ENCODE measurements around the gene HDAC4. TPM values are rescaled to one million over a fixed set of nuclear protein-coding genes. Genes with fewer than 3 reads are reported as not detected.

Gene HDAC4
- total and polyA plus RNA-seq, 4 donors = 6.8 to 75.5 (median 30.2) TPM

DNA sequence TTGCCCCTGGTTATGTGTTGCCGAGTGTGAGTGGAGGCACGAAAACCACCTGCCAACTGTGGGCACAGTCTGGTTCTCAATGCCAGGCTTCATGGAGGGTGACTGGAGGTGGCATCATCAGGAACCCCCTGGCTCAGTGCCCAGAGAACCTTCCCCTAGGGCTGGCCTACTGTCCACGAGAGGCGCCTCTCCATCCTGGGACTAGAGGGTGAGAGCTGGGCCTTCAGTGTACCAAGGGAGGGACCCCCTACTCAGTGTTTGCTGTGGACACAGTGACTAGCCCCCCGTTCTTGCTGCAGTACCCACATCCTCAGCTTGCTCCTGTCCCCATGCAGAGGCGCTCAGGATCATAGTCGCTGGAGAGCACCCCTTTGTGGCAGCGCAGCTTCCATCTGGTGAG is 202.6 kb downstream of the HDAC4 start:
- H3K27ac ChIP-seq (ENCODE audit: low read depth in 1 of 2, low read length in 2 of 2) = no peak overlapping the region
- no peak for ATAC-seq (ENCODE audit: low FRiP score)
- no peaks in the 10 kb centered on the region for H3K27me3 ChIP-seq (ENCODE audit: control insufficient read depth in 1 of 2, insufficient read depth in 2 of 2, low read length in 1 of 2)
- H3K36me3 ChIP-seq (ENCODE audit: control insufficient read depth in 1 of 2, insufficient read depth in 2 of 2, low read length in 1 of 2) = no peaks in the 10 kb centered on the region
- WGBS, 2 donors = 90 to 95% methylated on average over 8 of the region's 8 CpGs
- no peaks in the 10 kb centered on the region for H3K9me3 ChIP-seq (ENCODE audit: control insufficient read depth, low read length)
- H3K4me1 ChIP-seq (ENCODE audit: control insufficient read depth in 1 of 2, insufficient read depth in 2 of 2, low read length in 2 of 2) = no peaks in the 10 kb centered on the region
- intact Hi-C loops (cut with DNase I) = no loop called here
- no peak overlapping the region for H3K4me3 ChIP-seq (ENCODE audit: low read length in 2 of 2)
- peak; percentile 25 to 36 for DNase-seq

DNA sequence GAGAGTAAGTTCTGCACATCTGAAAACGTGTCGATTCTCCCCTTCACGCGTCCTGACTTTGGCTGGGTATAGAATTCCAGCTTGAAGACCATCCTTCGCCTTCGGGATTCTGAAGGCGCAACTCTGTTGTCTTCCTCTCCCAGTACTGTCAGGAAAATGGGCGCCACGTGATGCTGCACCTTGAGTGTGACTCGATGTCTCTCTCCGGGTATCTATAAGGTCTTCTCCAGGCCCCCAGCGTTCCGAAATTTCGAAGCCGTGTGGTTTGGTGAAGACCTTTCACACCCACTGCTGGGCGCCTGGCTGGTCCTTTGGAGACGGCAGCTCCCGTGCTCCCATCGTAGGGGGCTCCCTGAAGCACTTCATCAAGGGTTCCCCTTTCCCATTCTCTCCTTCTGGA is 203.7 kb downstream of the HDAC4 start:
- intact Hi-C loops (cut with DNase I) = no loop called here
- DNase-seq = peak; percentile 46 to 57
- no peaks in the 10 kb centered on the region for H3K9me3 ChIP-seq (ENCODE audit: control insufficient read depth, low read length)
- no peak overlapping the region for H3K27ac ChIP-seq (ENCODE audit: low read depth in 1 of 2, low read length in 2 of 2)
- H3K27me3 ChIP-seq (ENCODE audit: control insufficient read depth in 1 of 2, insufficient read depth in 2 of 2, low read length in 1 of 2) = no peaks in the 10 kb centered on the region
- H3K36me3 ChIP-seq (ENCODE audit: control insufficient read depth in 1 of 2, insufficient read depth in 2 of 2, low read length in 1 of 2) = no peaks in the 10 kb centered on the region
- 92 to 95% methylated on average over 19 of the region's 19 CpGs for WGBS, 2 donors
- no peak for ATAC-seq (ENCODE audit: low FRiP score)
- no peak overlapping the region for H3K4me3 ChIP-seq (ENCODE audit: low read length in 2 of 2)
- H3K4me1 ChIP-seq (ENCODE audit: control insufficient read depth in 1 of 2, insufficient read depth in 2 of 2, low read length in 2 of 2) = no peaks in the 10 kb centered on the region

DNA sequence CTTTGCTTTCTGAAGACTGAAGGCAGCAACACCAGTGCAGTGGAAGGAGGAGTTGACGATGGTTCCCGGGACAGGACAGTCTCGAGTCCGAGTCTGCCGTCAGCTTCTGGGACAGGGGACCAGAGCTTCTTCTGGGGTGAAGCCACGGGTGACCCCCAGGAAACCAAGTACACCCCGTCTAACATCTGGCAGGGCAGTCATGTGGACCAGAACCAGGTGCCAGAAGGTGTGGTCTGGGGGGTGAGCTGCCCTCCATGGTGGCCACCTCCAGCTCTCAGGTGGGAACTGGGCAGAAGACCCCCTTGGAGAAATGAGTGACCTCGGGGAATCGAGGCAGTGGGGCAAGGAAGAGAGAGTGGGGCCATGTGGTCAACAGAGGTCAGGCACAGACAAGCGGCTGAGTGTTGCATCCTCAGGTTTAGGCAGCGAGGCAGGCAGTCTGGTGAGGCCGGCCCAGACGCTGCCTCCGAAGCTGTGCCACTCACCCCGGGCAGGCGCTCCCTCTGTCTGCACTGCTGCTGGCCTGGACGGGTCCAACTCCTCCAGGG is 204.3 kb downstream of the HDAC4 start:
- Histone ChIP-seq H3K4me3 (ENCODE audit: low read length in 2 of 2) (no peak overlapping the region), H3K9me3 (ENCODE audit: control insufficient read depth, low read length) (no peaks in the 10 kb centered on the region), H3K27me3 (ENCODE audit: control insufficient read depth in 1 of 2, insufficient read depth in 2 of 2, low read length in 1 of 2) (no peaks in the 10 kb centered on the region), H3K36me3 (ENCODE audit: control insufficient read depth in 1 of 2, insufficient read depth in 2 of 2, low read length in 1 of 2) (no peaks in the 10 kb centered on the region), H3K27ac (ENCODE audit: low read depth in 1 of 2, low read length in 2 of 2) (no peak overlapping the region), H3K4me1 (ENCODE audit: control insufficient read depth in 1 of 2, insufficient read depth in 2 of 2, low read length in 2 of 2) (no peaks in the 10 kb centered on the region)
- intact Hi-C loops (cut with DNase I) = no loop called here
- ATAC-seq (ENCODE audit: low FRiP score) = no peak
- 90 to 93% methylated on average over 17 of the region's 17 CpGs for WGBS, 2 donors
- DNase-seq = peak; percentile 34 to 39

DNA sequence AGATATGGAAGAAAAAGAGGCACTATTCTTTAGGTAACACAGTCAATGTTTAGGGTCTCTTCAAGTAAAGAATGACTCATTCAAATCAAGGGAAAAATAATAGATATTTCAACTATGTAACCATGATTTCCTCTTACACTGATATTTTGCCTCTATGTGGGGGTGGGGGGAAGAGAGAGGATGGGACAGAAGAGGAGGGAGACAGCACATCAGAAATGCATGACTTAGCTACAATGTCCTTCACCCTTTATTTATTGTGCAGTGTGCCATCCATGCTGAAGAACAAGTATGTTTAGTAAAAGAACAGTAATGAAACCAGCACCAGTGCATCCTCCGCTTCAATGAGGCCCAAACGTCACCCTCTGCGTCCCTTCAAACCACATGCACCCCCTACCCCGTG is 204.8 kb downstream of the HDAC4 start:
- WGBS, 2 donors = 87 to 90% methylated on average over 4 of the region's 4 CpGs
- no peak for ATAC-seq (ENCODE audit: low FRiP score)
- H3K9me3 ChIP-seq (ENCODE audit: control insufficient read depth, low read length) = no peaks in the 10 kb centered on the region
- H3K4me1 ChIP-seq (ENCODE audit: control insufficient read depth in 1 of 2, insufficient read depth in 2 of 2, low read length in 2 of 2) = no peaks in the 10 kb centered on the region
- H3K27ac ChIP-seq (ENCODE audit: low read depth in 1 of 2, low read length in 2 of 2) = no peak overlapping the region
- DNase-seq = no peak
- H3K36me3 ChIP-seq (ENCODE audit: control insufficient read depth in 1 of 2, insufficient read depth in 2 of 2, low read length in 1 of 2) = no peaks in the 10 kb centered on the region
- intact Hi-C loops (cut with DNase I) = no loop called here
- H3K27me3 ChIP-seq (ENCODE audit: control insufficient read depth in 1 of 2, insufficient read depth in 2 of 2, low read length in 1 of 2) = no peaks in the 10 kb centered on the region
- no peak overlapping the region for H3K4me3 ChIP-seq (ENCODE audit: low read length in 2 of 2)

DNA sequence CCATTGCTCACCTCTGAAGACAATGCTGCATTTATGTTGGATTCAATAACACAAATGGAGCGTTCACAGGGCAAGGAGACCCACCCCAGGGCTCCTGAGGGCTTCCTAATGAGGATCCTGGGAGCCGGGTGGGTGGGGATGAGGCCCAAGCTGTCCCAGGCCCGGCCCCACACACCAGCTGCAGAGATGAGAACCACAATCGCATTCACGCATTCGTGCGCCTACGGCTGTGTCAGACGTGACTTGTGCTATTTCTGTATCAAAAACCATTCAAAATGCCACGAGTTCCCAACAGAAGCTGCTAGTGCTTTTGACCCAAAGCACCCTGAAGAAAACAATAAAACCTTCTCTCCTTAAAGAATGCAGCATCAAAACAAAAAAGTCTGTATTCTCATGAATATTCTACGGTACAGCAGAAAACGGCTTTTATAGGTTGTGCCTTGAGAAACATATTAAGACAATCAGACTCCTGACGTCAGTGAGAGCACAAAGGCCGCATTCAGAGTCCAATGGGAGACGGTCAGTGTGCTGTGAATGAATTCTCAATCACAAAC is 205.4 kb downstream of the HDAC4 start:
- Histone ChIP-seq H3K4me3 (ENCODE audit: low read length in 2 of 2) (no peak overlapping the region), H3K9me3 (ENCODE audit: control insufficient read depth, low read length) (no peaks in the 10 kb centered on the region), H3K36me3 (ENCODE audit: control insufficient read depth in 1 of 2, insufficient read depth in 2 of 2, low read length in 1 of 2) (no peaks in the 10 kb centered on the region), H3K27me3 (ENCODE audit: control insufficient read depth in 1 of 2, insufficient read depth in 2 of 2, low read length in 1 of 2) (no peaks in the 10 kb centered on the region), H3K27ac (ENCODE audit: low read depth in 1 of 2, low read length in 2 of 2) (no peak overlapping the region), H3K4me1 (ENCODE audit: control insufficient read depth in 1 of 2, insufficient read depth in 2 of 2, low read length in 2 of 2) (no peaks in the 10 kb centered on the region)
- peak in 1 of 2 donors; percentile 32 for DNase-seq
- 85 to 89% methylated on average over 15 of the region's 15 CpGs for WGBS, 2 donors
- ATAC-seq (ENCODE audit: low FRiP score) = no peak
- intact Hi-C loops (cut with DNase I) = no loop called here

DNA sequence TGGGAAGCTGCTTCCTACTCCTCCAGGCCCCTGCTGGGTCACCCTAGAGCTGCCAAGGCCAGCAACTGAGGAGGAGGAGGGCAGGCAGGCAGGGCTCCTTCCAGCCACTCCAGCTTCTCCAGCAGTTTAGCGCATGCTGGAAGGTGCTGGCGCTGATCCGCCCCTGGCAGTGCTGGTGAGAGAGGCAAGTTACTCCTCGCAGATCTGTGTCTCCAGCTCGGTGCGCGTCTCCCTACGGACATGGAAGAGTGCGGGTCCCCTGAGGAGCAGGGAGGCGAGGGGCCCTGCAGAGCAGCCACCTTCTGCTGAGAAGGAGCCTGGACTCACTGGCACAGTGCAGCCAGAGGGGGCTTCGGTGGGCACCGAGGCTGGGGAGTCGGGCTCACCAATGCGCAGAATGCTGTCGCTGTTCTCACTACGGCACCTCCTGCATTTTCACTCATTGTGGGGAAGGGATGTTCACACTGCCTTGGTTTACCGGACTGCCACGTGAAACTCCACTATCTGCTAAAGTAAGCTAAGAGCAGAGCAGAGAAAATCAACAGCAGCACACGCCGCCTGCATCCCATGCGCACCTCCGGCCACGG is 206.0 kb downstream of the HDAC4 start:
- intact Hi-C loops (cut with DNase I) = no loop called here
- no peak overlapping the region for H3K27ac ChIP-seq (ENCODE audit: low read depth in 1 of 2, low read length in 2 of 2)
- H3K9me3 ChIP-seq (ENCODE audit: control insufficient read depth, low read length) = no peaks in the 10 kb centered on the region
- ATAC-seq (ENCODE audit: low FRiP score) = no peak
- H3K4me1 ChIP-seq (ENCODE audit: control insufficient read depth in 1 of 2, insufficient read depth in 2 of 2, low read length in 2 of 2) = no peaks in the 10 kb centered on the region
- no peak overlapping the region for H3K4me3 ChIP-seq (ENCODE audit: low read length in 2 of 2)
- DNase-seq = peak; percentile 42 to 68
- H3K27me3 ChIP-seq (ENCODE audit: control insufficient read depth in 1 of 2, insufficient read depth in 2 of 2, low read length in 1 of 2) = no peaks in the 10 kb centered on the region
- 92 to 96% methylated on average over 23 of the region's 23 CpGs for WGBS, 2 donors
- H3K36me3 ChIP-seq (ENCODE audit: control insufficient read depth in 1 of 2, insufficient read depth in 2 of 2, low read length in 1 of 2) = no peaks in the 10 kb centered on the region

DNA sequence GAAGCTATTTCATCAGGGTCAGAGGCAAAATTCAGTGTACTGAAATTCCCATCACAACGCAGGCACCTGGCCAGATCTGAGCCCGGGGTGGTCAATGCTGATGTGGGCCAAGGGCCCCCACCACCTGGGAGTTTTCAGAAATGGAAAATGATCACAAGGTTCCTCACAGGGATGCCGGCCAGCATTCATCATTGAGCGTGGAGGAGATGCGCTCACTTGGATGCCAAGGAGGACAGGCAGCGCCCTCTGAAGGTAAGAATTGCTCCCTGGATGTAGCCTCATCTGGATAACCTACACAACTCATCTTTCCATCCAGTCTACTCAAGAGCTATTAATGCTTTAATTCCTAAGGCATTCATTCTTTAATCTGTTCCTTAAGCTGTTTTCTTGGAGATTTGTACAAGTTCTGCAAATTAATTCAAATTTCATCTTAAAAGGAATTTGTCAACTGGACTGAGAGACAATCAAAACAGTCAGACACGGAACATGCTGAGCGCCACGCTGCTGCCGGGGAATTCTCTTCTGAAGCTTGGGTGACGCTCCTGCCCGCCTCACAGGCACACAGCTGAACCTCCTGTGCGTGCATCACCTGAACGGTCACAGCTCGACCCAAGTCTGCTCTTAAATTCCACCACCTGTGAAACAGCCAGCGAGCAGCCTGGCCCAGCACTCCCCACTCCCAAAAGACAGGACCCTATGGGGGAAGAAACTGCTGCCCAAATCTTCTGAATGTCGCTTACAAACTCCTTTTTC is 206.7 kb downstream of the HDAC4 start:
- Histone ChIP-seq H3K9me3 (ENCODE audit: control insufficient read depth, low read length) (no peaks in the 10 kb centered on the region), H3K4me1 (ENCODE audit: control insufficient read depth in 1 of 2, insufficient read depth in 2 of 2, low read length in 2 of 2) (no peaks in the 10 kb centered on the region), H3K4me3 (ENCODE audit: low read length in 2 of 2) (no peak overlapping the region), H3K27me3 (ENCODE audit: control insufficient read depth in 1 of 2, insufficient read depth in 2 of 2, low read length in 1 of 2) (no peaks in the 10 kb centered on the region), H3K36me3 (ENCODE audit: control insufficient read depth in 1 of 2, insufficient read depth in 2 of 2, low read length in 1 of 2) (no peaks in the 10 kb centered on the region), H3K27ac (ENCODE audit: low read depth in 1 of 2, low read length in 2 of 2) (no peak overlapping the region)
- DNase-seq (peak in 1 of 2 donors; percentile 52), ATAC-seq (ENCODE audit: low FRiP score) (no peak)
- WGBS, 2 donors = 88 to 96% methylated on average over 17 of the region's 17 CpGs
- intact Hi-C loops (cut with DNase I) = no loop called here

DNA sequence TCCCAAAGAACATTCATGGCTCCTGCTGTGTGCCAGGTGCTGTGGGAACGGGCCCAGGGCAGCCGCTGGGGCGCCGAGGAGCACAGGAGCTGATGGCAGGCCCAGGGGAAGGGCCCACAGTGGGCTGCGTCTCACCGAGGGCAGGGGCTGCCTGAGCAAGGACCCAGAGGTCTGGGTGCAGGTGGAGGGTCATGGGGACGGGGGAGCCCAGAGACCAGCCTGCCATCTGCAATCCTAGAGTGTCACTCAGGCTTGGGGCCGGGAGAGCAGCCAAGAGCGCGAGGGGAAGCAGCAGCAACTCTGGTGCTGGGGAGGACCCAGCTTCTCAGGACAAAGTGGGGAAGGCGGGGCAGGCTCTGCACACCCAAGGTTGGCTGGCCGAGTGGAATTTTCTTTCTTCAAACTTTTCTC is 207.4 kb downstream of the HDAC4 start:
- Histone ChIP-seq H3K27me3 (ENCODE audit: control insufficient read depth in 1 of 2, insufficient read depth in 2 of 2, low read length in 1 of 2) (no peaks in the 10 kb centered on the region), H3K9me3 (ENCODE audit: control insufficient read depth, low read length) (no peaks in the 10 kb centered on the region), H3K4me1 (ENCODE audit: control insufficient read depth in 1 of 2, insufficient read depth in 2 of 2, low read length in 2 of 2) (no peaks in the 10 kb centered on the region), H3K36me3 (ENCODE audit: control insufficient read depth in 1 of 2, insufficient read depth in 2 of 2, low read length in 1 of 2) (peaks cover 0 to 1% of the 10 kb centered on the region in 2 donors), H3K4me3 (ENCODE audit: low read length in 2 of 2) (no peak overlapping the region), H3K27ac (ENCODE audit: low read depth in 1 of 2, low read length in 2 of 2) (no peak overlapping the region)
- DNase-seq (peak; percentile 45 to 68), ATAC-seq (ENCODE audit: low FRiP score) (no peak)
- 81 to 86% methylated on average over 12 of the region's 12 CpGs for WGBS, 2 donors
- intact Hi-C loops (cut with DNase I) = no loop called here
